SK-N-SH (cell line): ENCODE data around the gene QKI. TPM values are rescaled to one million over a fixed set of nuclear protein-coding genes. Genes with fewer than 3 reads are reported as not detected.

Experiments used
- CTCF ChIA-PET: fragments of 300-600, 350-600 bp; formaldehyde crosslinking; extraction: SDS; loops from one replicate; lab custom pipeline; 2021; lab: Yijun Ruan, JAX
- POLR2A ChIA-PET: fragments of 350-600 bp; sonication (Branson Sonifier 250); formaldehyde crosslinking; extraction: SDS; loops from one replicate; lab custom pipeline; 2020; ENCODE audit warnings: antibody characterized with exemption, inconsistent platforms; lab: Yijun Ruan, JAX
- DNase-seq: peaks from one replicate; pipeline ENCODE4 v3.0.0; 2012
- H2AFZ ChIP-seq: fragments of 200-600 bp; sonication (generic); 2 replicates; pipeline ENCODE4 v1.8.1; 2016; ENCODE audit warnings: antibody characterized with exemption, mild to moderate bottlenecking, low read depth
- H3F3A ChIP-seq: fragments of 200-600 bp; sonication (generic); replicated peaks from 2 replicates; pipeline ENCODE3; 2016; ENCODE audit warnings: antibody characterized with exemption, mild to moderate bottlenecking; ENCODE audit not compliant: insufficient read depth
- H3K27ac ChIP-seq, 2 experiments: fragments of 200-500 bp in 1 of 2; fragments of 200-600 bp in 1 of 2; sonication (Bioruptor generic) in 1 of 2; sonication (generic), shearing (Covaris generic) in 1 of 2; 2 replicates each; pipeline versions ENCODE4 v1.5.1 to v1.6.1; 2014 to 2016; ENCODE audit warnings: low read depth in 2 of 2, inconsistent platforms in 1 of 2, low read length in 1 of 2, mild to moderate bottlenecking in 1 of 2, mixed read lengths in 1 of 2
- H3K27me3 ChIP-seq: fragments of 200-600 bp; sonication (generic), shearing (Covaris generic); 2 replicates; pipeline ENCODE4 v1.6.1; 2016; ENCODE audit warnings: mixed run types; ENCODE audit not compliant: insufficient read depth
- H3K36me3 ChIP-seq, 2 experiments: fragments of 200-500 bp in 1 of 2; fragments of 200-600 bp in 1 of 2; sonication (Bioruptor generic) in 1 of 2; sonication (generic) in 1 of 2; replicated peaks in 1 of 2; 2 replicates each; pipeline versions ENCODE3 to v1.5.1; 2014 to 2016; ENCODE audit warnings: low read length in 1 of 2, mild to moderate bottlenecking in 1 of 2; ENCODE audit not compliant: insufficient read depth in 2 of 2, control insufficient read depth in 1 of 2
- H3K4me1 ChIP-seq, 2 experiments: fragments of 200-500 bp in 1 of 2; fragments of 200-600 bp in 1 of 2; sonication (Bioruptor generic) in 1 of 2; sonication (generic), shearing (Covaris generic) in 1 of 2; 2 replicates each; pipeline versions ENCODE4 v1.5.1 to v1.6.1; 2014 to 2016; ENCODE audit warnings: low read depth in 1 of 2, low read length in 1 of 2, mixed run types in 1 of 2; ENCODE audit not compliant: insufficient read depth in 2 of 2, control insufficient read depth in 1 of 2
- H3K4me2 ChIP-seq: fragments of 200-600 bp; sonication (generic), shearing (Covaris generic); 2 replicates; pipeline ENCODE4 v1.6.1; 2017; ENCODE audit warnings: mixed run types
- H3K4me3 ChIP-seq, 2 experiments: fragments of 200-500 bp in 1 of 2; fragments of 200-600 bp in 1 of 2; sonication (Bioruptor generic) in 1 of 2; sonication (generic), shearing (Covaris generic) in 1 of 2; 2 replicates each; pipeline versions ENCODE4 v1.5.1 to v1.8.1; 2014 to 2016; ENCODE audit warnings: low read depth in 2 of 2, inconsistent platforms in 1 of 2, low read length in 1 of 2, mild to moderate bottlenecking in 1 of 2, mixed read lengths in 1 of 2, moderate library complexity in 1 of 2
- H3K79me2 ChIP-seq: fragments of 200-600 bp; sonication (generic); 2 replicates; pipeline ENCODE4 v1.8.1; 2017; ENCODE audit warnings: mild to moderate bottlenecking; ENCODE audit not compliant: insufficient read depth
- H3K9ac ChIP-seq: fragments of 200-600 bp; sonication (generic); 2 replicates; pipeline ENCODE4 v1.6.1; 2017; ENCODE audit warnings: mixed run types
- H3K9me2 ChIP-seq: fragments of 200-600 bp; sonication (generic); 2 replicates; pipeline ENCODE4 v1.6.1; 2017; ENCODE audit warnings: mixed run types
- H3K9me3 ChIP-seq: fragments of 200-600 bp; sonication (generic); 2 replicates; pipeline ENCODE4 v1.6.1; 2017; ENCODE audit warnings: mixed run types, mild to moderate bottlenecking, moderate library complexity
- H4K20me1 ChIP-seq: fragments of 200-600 bp; sonication (generic); 2 replicates; pipeline ENCODE4 v1.6.1; 2017; ENCODE audit warnings: mild to moderate bottlenecking, mixed run types; ENCODE audit not compliant: insufficient read depth
- CTCF ChIP-seq: fragments of 200-600 bp; sonication (generic); IDR thresholded peaks from 2 replicates; pipeline ENCODE4 v1.6.1; 2017; ENCODE audit warnings: antibody characterized with exemption, mild to moderate bottlenecking, moderate library complexity
- EP300 ChIP-seq, 2 experiments: IDR thresholded peaks; 2 replicates each; pipeline versions ENCODE4 v1.4.0 to v1.6.1; 2012; ENCODE audit warnings: borderline replicate concordance in 1 of 2, low read depth in 1 of 2, low read length in 1 of 2
- EZH2phosphoT487 ChIP-seq: fragments of 200-600 bp; sonication (generic); IDR thresholded peaks from 2 replicates; pipeline ENCODE4 v1.6.1; 2017; ENCODE audit warnings: low read depth, mixed run types, mild to moderate bottlenecking, antibody characterized with exemption, moderate library complexity, borderline replicate concordance
- FOXJ3 ChIP-seq: sonication (generic); formaldehyde crosslinking; IDR thresholded peaks from 2 replicates; pipeline ENCODE4 v1.5.1; 2020; ENCODE audit warnings: mild to moderate bottlenecking, missing genetic modification reagents
- FOXM1 ChIP-seq: IDR thresholded peaks from 2 replicates; pipeline ENCODE4 v1.4.0; 2012; ENCODE audit warnings: low read depth, mild to moderate bottlenecking
- MAX ChIP-seq: IDR thresholded peaks from 2 replicates; pipeline ENCODE4 v1.4.0; 2012; ENCODE audit warnings: low read depth
- MXI1 ChIP-seq: IDR thresholded peaks from 2 replicates; pipeline ENCODE4 v1.6.1; 2012; ENCODE audit warnings: mild to moderate bottlenecking, low read depth, low read length, improper control_type of control experiment
- RAD21 ChIP-seq: IDR thresholded peaks from 2 replicates; pipeline ENCODE4 v1.6.1; 2012; ENCODE audit warnings: mild to moderate bottlenecking, low read length
- SMC3 ChIP-seq: IDR thresholded peaks from 2 replicates; pipeline ENCODE4 v1.6.1; 2012; ENCODE audit warnings: low read depth, low read length, improper control_type of control experiment
- TEAD4 ChIP-seq: IDR thresholded peaks from 2 replicates; pipeline ENCODE4 v1.4.0; 2012; ENCODE audit warnings: mild to moderate bottlenecking, borderline replicate concordance; ENCODE audit not compliant: insufficient read depth
- USF1 ChIP-seq: IDR thresholded peaks from 2 replicates; pipeline ENCODE4 v1.4.0; 2012; ENCODE audit warnings: low read depth, borderline replicate concordance
- YY1 ChIP-seq: IDR thresholded peaks from 2 replicates; pipeline ENCODE4 v1.4.0; 2012; ENCODE audit warnings: low read depth, mild to moderate bottlenecking
- WGBS: methylation state at CpG from one replicate; pipeline ENCODE4 v1.1.6; 2017; ENCODE audit warnings: low lambda C conversion rate; 5-methylcytosine and 5-hydroxymethylcytosine counted together
- polyA plus RNA-seq, 3 experiments: library from polyadenylated mRNA; depleted of rRNA; stranded (reverse); fragments of >200 nt; gene quantifications; 2 replicates each; pipeline ENCODE4 v1.2.3, GENCODE V29; 2012

The QKI gene
- polyA plus RNA-seq, 1 of the 3 experiments (the other 2 are of a cell fraction), result 51.1 TPM

- no peaks in the 10 kb centered on the region for H3K9me3 ChIP-seq
- WGBS, result 94% methylated on average over 1 of the region's 1 CpG
- H3F3A ChIP-seq, result no peaks in the 10 kb centered on the region
- H3K79me2 ChIP-seq, result peaks cover 100% of the 10 kb centered on the region
- CTCF ChIA-PET, result no interaction called here
- TF ChIP-seq TEAD4 (no peak), FOXM1 (no peak), EP300 (IDR thresholded peaks at IDR 0.05; ENCODE audit: borderline replicate concordance in 1 of 2, low read depth in 1 of 2, low read length in 1 of 2) (no peak), USF1 (no peak), EZH2phosphoT487 (no peak), MAX (no peak), SMC3 (no peak)
- TF ChIP-seq, all 33 proteins: peak for 0
- Histone ChIP-seq H3K4me2 (no peak overlapping the region), H3K27me3 (no peaks in the 10 kb centered on the region), H3K4me3 (no peak overlapping the region), H2AFZ (no peak overlapping the region), H3K4me1 (no peaks in the 10 kb centered on the region), H3K36me3 (peaks cover 0 to 3% of the 10 kb centered on the region in 2 experiments), H3K9me2 (no peaks in the 10 kb centered on the region), H3K27ac (no peak overlapping the region), H3K9ac (no peak overlapping the region), H4K20me1 (peaks cover 65% of the 10 kb centered on the region)
- POLR2A ChIA-PET, result no interaction called here
- no peak for DNase-seq
Observed at GRCh38 chr6:163496205-163496604, 81.7 kb downstream of the QKI start.

GRCh38 chr6:163500105-163500504, 85.6 kb downstream of the QKI start:
- Histone ChIP-seq H3K4me3 (no peak overlapping the region), H3K79me2 (peaks cover 100% of the 10 kb centered on the region), H2AFZ (no peak overlapping the region), H3K27ac (no peak overlapping the region), H3K27me3 (no peaks in the 10 kb centered on the region), H3K4me2 (no peak overlapping the region), H3K4me1 (no peaks in the 10 kb centered on the region), H3K9me2 (no peaks in the 10 kb centered on the region), H3K36me3 (peaks cover 0 to 3% of the 10 kb centered on the region in 2 experiments), H3K9ac (no peak overlapping the region), H4K20me1 (peaks cover 67% of the 10 kb centered on the region), H3K9me3 (peaks cover 7% of the 10 kb centered on the region; the same call in 1 of the 2 replicates), H3F3A (no peaks in the 10 kb centered on the region)
- no peak for DNase-seq
- CTCF ChIA-PET, result no interaction called here
- POLR2A ChIA-PET, result no interaction called here
- no peak for TF ChIP-seq MXI1
- no peak for TF ChIP-seq TEAD4
- TF ChIP-seq CTCF, result no peak
- TF ChIP-seq YY1, result no peak
- TF ChIP-seq FOXM1, result no peak
- TF ChIP-seq FOXJ3, result no peak
- TF ChIP-seq RAD21, result no peak
- 95% methylated on average over 2 of the region's 2 CpGs for WGBS
